GM21619 (cell line): ENCODE results near the gene ZDHHC13.

Experiments used
- ATAC-seq: cut with Tn5 transposase; IDR thresholded peaks from one replicate; pipeline ENCODE4 v1.9.1; 2021; ENCODE audit not compliant: unreplicated experiment

Gene ZDHHC13

DNA sequence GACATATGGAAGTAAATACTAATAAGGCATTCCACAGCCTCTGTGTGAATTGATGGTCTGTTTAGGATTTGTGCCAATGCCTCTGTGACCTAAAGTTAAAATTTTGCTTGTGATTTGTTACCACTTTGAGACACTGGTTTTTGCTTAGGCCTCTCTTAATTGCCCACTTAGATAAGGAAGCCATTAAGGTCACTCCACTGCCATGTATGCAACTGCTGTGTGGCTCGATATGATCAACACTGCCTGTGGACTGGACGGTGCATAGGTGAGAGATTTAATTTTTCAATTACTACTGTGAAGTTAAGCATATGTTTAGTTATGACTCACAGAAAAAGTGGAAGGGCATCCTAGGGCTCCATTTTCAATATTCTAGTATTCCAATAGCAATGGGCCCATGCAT is 47.9 kb downstream of the ZDHHC13 start:
- ATAC-seq = no peak

DNA sequence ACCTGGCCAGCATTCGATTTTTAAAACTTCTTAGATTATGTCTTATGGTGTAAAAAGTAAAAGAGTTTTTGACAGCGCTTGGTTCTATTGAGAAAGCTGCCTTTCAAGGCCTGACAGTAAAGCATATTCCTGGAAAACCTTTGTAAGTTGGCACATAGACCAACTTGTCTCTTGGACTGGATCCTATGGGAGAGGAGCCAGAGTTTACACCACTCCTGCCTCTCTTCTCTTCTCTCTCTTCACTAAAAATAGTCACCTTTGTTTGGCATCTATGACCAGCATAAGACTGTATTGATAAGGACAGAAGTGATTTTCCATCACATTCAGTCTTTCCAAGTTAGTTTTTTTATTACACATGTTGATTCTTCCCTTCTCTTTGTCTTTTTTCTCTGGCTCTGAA is 51.1 kb downstream of the ZDHHC13 start:
- no peak for ATAC-seq

DNA sequence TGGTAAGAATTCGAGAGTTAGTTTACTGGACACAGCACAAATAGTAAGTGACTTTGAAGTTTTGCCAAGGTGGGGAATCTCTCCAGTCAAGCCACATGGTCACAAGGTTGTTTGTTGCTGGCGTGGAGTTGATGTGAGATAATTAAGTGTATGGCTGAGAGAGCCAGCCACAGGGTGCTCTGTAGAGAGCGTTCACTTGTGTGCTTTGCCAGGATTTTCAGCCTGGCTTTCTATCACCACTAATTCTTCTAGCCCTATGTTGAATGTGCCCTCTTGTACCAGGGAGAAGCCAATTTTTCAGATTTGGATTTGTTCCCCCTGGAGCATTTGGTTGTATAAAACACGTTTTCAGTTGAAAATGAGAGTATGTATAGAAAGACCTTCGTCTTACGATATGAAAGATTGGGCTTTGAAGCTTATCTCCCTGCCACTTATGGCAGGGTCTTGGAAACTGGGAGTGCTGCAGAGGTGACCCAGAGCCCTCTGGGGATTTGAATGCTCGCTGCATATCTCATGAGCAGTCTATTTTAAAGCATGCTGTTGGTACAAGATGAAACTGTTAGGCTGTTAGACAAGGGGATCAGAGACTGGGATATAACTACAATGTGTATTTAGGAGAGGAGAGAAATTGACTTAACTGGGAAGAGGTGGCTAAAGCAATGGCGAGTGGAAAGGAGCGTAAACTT is 56.2 kb downstream of the ZDHHC13 start:
- ATAC-seq = no peak

DNA sequence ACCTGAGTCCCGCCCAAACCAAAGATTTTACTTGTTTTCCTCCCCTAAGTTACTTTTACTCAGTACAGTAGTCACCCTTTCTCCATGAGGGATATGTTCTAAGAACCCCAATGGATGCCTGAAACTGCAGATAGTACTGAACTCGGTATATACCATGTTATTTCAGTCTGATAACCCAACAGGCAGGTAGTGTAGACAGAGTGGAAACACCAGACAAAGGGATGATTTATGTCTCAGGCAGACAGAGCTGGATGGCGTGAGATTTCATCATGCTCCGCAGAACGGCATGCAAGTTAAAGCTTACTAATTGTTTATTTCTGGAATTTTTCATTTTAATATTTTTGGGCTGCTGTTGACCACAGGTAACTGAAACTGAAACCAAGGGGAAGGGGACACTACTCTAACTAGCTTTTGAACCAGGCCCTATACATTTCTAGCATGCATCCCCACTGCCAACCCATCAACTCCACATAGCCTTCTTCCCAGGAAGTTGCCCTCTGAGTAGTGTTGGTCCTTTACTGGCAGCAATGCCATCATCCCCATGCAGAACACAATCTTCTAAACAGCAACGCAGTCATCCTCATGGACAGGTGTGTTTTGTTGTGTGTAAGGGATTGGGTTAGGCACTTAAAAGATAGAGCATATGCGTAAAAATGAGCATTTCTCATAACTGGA is 57.1 kb downstream of the ZDHHC13 start:
- no peak for ATAC-seq

DNA sequence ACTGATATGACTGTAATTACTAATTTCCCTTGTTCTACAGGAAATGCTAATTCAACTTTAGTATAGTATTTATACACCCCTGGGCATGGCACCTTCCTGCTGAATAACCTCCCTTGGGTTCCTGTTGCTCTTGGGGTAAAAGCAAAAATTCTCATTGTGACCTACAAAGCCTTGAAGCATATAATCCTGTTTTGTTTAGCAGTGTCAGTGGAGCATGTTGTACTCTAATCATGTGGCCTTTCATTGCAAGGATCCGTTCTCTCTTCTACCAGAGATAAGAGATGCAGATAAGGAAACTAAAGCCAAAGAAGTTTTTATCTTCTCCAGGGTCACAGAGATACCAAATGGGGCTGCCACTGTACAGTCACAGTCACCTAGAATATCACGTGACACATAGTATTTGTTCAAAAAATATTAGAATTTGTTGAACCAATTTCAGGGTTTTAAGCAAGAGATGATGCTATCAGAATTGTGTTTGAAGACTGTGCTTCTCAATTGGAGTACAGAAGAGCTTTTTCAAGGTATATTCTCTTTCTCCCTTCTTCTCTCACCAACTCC is 59.7 kb downstream of the ZDHHC13 start:
- ATAC-seq = no peak

DNA sequence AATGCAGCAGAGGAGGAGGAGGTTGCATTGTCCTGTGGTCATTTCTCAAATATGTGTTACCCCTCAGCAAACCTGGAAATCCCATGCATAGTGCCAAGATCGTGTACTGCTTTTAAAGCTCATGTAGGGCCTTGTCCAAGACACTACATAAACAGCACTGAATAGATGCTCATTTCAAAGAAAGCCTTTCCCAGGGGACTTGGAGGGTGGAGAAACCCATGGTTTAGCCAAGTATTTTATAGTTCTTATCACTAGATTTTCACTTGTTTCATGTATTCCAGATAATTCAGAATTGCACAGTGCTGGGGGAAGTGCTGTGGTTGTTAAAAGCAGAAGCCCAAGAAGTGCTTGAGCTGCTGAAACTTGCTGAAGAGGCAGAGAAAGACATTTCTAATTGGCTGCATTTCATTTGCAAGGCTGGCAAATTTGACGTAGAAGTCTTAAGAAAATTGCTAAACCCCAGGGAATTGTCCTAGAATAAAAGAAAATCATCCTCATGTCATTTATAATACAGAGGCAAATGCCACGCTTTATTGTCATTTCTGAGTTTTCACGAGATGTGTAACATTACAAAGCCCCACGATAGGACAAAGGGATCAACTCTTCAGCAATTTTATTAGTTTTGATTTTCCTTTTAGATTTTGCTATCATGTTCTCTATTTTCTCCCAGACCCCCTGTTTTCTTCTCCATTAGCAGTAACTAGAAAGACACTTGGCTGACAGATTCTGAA is 64.7 kb downstream of the ZDHHC13 start:
- ATAC-seq = no peak

DNA sequence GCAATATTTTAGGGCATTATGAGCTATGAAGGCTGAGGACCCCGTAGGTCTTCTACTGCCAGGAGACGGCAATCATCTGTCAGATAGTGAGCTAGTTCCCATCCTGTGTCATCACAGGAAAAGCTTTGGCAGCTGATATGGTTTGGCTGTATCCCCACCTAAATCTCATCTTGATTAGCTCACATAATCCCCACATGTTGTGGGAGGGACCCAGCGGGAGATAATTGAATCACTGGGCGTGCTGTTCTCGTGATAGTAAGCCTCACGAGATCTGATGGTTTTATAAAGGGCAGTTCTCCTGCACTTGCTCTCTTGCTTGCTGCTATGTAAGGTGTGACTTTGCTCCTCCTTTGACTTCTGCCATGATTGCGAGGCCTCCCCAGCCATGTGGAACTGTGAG is 66.7 kb downstream of the ZDHHC13 start:
- ATAC-seq = no peak

DNA sequence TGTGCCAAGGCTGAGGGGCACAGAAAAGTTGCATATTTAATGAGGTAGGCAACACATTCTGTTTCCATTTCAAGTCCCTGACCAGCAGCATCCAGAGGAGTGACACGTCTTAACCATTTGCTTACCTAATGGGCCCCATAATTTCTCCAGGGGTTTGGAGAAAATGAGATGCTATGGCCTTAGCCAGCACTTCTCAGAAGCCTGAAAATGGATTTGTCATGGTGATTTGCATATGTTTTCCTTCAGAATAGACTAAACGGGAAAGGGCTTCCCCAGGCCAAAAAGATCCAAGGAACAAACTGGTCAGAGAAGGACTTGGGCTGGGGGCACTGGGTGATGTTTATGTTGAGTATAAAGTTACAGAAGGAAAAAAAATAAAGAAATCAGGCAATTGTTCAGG is 68.1 kb downstream of the ZDHHC13 start:
- no peak for ATAC-seq

DNA sequence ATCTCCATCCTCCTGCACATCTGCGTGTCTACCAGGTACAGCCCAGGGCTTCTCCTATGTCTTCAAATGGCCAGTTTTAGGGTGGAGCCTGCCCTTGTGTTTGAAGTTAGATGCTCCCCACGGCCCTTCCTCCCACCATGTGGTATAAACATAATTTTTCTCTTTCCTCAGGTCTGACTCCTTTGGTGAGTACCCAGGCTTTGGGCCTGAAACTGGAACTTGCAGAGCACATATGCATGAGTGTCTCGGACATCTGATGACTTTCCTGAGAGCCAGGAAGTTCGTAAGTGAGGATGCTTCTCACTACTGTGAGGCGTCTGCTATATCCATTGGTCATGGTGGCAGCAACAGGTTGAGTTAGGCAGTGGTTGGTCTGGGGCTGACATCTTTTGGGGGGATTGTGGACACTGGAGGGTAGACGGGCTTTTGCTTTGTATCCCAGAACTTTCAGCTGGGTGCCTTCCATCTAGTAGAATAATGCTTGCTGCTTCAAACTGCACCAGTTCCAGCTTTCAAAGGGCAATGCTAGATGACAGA is 68.6 kb downstream of the ZDHHC13 start:
- no peak for ATAC-seq

DNA sequence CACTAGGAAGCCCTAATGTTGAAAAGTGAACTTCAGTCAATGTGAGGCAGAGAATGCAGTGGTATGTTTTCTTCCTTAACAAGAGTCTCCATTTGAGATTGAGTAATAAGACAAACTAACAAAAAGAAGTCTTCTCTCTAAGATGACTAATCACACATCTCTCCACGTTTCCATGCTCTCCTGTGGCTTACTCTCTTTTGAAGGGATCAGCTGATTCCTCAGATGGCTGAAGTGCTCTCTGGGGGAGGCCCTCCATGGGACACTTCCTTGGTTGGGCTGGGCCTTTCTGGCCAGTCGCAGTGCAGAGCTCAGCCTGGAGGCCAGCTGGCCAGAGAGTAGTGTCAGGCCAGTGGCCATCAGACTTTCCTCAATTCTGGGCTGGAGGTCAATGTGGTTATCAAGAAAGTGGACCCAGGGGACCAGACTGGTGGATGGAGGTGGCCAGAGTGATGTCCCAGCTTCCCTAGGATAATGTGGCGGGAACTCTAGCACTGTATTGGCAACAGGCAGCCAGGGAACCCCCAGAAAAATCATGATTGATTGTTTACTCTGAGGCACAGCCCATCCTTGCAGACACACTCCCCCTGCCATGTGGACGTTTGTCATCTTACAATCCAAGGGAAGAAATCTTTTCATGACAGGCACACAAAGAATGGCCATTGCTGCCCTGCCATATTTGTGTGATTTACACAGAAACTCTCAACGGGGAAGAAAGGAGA is 70.3 kb downstream of the ZDHHC13 start:
- no peak for ATAC-seq

DNA sequence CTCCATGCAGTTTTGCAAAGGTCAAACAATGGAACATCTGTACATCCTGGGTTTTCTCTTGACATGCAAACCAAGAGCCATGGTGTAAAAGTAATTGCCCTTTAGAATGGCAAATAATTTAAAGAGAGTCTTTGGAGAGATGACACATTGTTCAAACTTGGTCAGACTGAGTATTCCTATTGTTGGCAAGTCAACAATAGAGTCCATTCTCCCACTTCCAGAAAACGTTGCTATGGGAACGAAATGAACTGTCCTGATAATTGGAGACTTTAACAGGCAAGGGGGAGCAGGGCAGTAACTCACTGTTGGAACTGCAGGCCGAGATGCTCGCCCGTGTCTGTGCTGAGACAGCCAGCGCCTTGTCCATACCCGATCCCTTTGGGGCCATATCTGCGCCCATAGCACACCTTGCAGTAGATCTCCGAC is 70.9 kb downstream of the ZDHHC13 start:
- no peak for ATAC-seq

DNA sequence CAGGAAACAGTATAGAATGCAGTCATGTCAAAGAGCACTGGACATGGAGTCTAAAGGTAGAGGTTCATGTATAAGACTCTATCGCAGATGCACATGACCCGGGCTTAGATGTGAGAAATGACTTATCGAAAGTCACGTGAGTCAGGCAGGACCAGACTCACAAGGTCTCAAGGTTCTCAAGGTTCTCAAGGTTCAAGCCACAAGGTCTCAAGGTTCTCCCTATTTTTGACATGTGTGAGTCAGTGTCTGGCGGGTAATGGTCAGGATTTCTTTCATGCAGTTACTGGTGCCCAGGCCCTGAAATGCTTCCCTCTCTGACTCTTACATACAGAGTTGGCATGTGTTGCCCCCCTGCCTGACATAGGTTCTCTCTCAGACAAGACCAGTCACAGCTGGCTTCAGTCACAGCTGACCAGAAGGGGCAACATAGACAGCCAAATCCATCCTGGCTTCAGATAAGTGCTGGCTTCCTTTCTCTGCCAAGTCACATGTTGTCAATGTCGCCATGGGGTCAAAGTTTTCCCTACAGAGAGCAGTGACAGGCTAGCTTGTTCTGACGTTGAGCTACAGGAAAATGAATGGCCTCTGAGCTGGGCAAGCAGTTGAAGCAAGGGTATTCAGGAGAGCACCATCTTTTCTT is 74.7 kb downstream of the ZDHHC13 start:
- ATAC-seq = no peak

DNA sequence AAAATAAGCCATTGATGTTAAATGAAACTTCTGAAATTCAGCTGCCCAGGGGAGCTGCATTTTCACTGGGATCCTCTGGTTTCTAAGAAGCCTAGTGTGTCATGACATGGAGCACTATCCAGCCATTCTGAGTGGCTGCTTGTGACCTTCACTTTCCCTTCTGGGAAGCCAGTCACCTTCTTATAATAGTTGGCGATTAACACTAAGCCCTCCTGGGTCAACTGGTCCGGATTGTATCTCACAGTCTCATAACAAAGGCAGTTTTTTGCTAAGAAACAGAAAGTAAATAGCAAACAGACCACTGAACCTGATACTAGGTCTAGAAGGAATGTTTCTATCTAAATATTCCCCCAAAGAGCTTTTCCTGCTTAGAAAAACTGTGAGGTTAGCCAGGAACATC is 76.9 kb downstream of the ZDHHC13 start:
- no peak for ATAC-seq

DNA sequence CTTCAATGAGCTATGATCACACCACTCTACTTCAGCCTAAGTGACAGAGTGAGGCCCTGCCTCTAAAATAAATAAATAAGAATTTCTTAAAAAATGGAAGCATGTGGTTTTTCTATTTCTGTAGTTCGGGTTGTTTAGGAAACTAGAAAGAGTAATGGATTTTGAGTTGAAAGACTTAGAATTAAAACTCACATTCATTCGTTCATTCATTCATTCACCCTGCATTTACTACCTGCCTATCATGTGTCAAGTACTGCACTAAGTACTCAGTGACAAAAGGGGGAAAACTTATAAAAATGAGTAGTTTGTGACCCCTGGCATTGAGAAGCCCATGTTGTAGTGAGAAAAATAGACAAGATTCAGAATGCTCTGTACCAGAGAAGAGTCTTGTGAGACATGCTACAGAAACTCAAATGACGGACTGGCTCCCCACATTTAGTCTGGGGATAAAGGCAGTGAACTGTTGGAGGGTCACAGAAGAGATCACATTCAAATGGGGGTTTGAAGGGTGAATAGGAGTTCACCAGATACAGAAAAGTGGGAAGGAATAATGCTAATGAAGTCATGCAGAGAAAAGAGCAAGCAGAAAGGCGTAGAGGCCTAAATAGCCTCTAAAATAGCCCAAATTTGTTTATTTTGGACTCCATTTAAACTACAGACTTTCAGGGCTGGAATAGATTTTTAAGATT is 77.8 kb downstream of the ZDHHC13 start:
- ATAC-seq = no peak

DNA sequence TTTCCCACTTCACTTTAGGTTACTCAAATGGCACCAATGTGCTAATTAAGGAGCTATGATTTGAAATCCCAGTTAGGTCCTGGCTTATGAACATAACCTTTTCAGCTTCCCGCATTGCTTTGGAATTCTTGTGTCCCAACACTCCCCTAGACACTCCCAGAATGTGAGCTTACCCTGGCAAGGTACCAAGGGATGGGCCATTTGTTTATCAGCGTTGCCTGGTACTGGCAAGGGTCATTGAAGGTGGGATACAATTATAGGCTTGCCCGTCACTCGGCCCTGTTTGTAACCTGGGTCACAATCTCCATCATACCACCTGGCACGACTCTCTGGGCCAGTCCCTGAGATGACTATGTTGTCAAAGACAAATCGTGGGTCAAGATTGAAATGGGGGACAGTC is 79.5 kb downstream of the ZDHHC13 start:
- ATAC-seq = no peak

DNA sequence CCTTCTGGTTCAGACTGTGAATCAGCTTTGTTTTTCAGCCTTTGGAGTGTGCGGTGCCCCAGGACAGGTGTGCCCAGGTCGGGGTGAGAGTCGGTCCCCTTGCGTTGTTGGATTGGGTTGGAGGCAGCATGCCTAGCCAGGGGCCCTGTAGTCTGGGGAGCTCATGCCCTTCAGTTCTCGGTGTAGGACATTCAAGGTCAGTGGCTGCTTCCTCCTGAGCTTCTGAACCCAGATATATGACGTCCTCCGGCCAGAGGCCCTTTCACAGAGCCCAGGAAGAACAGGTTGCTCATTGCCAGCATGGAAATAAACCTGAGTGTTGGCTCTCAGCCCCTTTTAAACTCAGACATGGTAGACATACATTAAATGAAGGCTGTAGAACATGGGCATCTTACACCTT is 82.1 kb downstream of the ZDHHC13 start:
- ATAC-seq = no peak

DNA sequence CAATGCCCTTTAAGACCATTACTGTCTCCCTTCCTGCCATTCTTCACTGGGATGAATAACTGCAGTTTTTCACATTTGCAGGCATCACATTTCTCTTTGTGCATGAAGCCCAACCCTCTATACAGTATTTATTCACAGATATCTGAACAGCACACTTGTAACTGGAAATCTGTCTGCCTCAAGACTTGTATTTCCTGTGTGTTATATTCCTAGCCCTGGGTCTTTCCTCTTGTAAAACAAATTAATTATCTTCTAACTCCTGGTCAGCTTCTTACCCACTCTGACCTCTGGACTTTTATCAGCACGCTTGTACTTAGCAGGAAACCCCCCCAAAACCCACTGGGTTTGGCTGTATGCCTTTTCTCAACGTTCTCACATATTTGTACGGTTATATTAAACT is 82.8 kb downstream of the ZDHHC13 start:
- no peak for ATAC-seq

DNA sequence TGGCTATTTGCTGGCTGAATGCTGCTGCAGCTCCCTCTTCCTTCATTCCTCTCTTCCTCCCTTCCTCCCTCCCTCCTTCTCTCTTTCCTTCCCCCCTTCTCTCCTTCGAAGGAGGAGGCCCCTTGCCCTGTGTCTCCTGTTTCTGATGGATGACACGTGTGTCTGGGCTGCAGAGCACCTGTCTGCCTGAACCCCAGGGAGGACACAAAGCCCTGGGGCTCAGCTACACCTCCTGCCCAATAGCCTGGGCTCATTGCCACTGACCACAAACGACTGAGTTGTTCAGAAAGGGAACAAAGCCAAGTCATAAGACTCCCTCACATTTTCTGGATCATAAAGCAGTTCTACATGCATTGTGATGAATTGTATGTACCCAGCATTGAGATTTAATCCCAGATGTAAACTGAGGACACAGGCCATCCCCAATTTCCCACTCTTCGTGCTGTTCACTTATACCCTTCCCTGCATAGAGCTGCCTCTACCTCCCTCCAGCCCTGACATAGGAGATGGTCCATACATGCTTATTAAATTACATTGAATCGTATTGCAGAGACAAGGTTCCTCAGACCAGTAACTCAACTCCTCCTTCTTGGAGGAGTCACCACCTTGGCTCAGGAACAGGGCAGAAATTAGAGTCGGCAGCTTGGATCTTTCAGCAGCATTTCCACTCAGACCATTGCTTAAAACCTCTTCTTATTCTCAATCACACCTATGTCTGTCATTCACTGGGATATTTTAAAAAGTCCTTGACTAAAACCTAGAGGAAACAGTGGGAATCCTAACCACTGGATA is 83.6 kb downstream of the ZDHHC13 start:
- no peak for ATAC-seq
